Cerebellar nuclear complex (tissue), 1 donor: ENCODE results near the gene SLC66A1.

Source experiments
- DNase-seq, 2 experiments: peaks; one replicate each; lab custom pipeline; 2025; lab: John Stamatoyannopoulos, UW

SLC66A1 gene

GRCh38 chr1:19343617-19344350 is 31.7 kb downstream of the SLC66A1 start:
- DNase-seq: no peak

GRCh38 chr1:19344372-19344810 is 32.3 kb downstream of the SLC66A1 start:
- peak in 1 of 2 experiments; percentile 71 for DNase-seq

DNA sequence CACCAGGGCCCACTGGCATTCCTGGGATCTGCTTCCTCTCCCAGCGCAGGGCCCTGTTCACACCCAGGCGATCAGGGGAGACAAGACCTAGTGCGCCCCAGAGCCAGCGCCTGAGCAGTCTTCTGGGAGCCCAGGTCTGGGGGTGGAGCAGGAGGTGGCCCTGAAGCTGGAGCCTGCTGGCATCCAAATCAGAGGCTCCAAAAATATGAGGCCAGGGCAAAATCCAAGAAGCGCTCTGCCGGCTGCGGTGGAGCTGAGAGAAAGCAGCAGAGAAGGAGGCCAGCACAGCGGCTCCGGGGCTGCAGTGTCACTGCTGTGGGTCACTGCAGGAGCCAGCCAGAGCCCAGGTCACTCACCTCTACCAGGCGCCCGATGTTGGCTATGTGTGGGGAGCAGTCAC is 32.7 kb downstream of the SLC66A1 start:
- no peak for DNase-seq

GRCh38 chr1:19345391-19345790 is 33.3 kb downstream of the SLC66A1 start:
- peak in 1 of 2 experiments; percentile 21 for DNase-seq

DNA sequence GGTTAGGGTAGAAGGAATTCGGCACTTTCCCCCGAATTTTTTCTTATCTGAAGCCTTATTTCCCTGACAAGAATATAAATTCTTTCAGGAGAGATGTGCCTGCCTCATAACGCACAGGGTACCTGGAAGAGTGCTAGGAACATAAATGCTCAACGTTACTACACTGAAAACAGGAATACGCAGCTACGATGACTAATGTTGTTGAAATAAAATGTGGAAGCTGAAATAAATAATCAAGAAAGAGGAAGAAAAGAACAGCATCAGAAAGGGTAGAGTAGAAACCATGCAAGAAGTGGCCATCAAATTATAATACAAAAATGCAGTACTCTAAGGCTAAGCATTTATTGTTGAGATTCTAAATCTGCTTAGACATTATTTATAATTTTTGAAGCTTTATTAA is 33.9 kb downstream of the SLC66A1 start:
- no peak for DNase-seq

DNA sequence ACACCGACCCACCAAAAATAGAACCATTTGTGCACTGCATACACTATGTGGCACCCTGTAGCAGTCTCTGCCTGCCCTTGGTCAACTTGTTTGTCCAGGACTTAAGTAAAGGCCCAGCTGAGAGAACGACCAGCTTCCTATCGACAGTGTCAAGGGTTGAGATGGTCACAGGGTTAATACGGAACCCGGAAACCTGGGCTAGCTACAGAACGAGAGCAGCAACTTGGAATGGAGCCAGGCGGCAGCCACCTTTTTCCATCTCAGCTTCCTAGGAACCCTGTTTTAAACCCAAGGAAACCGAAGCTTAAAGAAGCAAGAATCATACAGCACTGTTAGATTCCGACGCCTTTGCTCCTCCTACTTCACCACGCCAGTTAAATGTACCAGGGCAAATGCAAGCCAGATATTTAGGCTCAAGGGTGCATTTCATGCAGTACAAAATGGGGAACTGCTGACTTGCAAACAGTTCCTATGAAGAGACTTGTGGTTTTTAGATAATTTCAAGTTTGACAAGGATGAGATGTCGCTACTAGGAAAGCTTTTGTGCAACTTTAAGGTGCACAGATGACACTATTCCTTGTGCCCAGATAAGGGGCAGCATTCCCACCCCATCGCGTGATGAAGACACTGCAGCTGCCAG is 35.5 kb downstream of the SLC66A1 start:
- no peak for DNase-seq

GRCh38 chr1:19348441-19349198 is 36.5 kb downstream of the SLC66A1 start:
- DNase-seq: no peak

- DNase-seq: no peak
Observed at GRCh38 chr1:19349999-19350398, 37.9 kb downstream of the SLC66A1 start.

- no peak for DNase-seq
Observed at GRCh38 chr1:19350566-19350965, 38.4 kb downstream of the SLC66A1 start.

DNA sequence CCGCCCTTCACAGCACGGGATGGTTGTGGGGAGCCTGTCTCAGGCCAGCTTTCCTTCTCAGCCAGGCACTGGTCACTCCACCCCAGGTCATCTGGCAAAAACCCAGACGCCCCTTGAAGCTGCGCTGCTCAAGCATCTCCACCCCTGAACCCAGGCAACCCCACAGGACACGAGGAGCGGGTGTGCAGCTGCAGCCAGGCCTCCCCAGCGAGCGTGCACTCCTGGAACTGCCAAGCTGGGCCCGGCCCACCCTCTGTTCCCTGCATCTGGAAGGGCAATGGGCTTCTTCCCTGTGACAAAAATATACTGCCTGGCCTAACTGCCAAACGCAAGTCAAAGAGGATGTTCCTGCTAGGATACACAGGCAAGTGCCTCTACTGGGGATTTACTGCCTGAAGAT is 39.7 kb downstream of the SLC66A1 start:
- no peak for DNase-seq

- no peak for DNase-seq
Observed at GRCh38 chr1:19352839-19353238, 40.7 kb downstream of the SLC66A1 start.

GRCh38 chr1:19353596-19353995 is 41.5 kb downstream of the SLC66A1 start:
- no peak for DNase-seq

- DNase-seq: no peak
Observed at GRCh38 chr1:19354531-19354981, 42.4 kb downstream of the SLC66A1 start.

DNA sequence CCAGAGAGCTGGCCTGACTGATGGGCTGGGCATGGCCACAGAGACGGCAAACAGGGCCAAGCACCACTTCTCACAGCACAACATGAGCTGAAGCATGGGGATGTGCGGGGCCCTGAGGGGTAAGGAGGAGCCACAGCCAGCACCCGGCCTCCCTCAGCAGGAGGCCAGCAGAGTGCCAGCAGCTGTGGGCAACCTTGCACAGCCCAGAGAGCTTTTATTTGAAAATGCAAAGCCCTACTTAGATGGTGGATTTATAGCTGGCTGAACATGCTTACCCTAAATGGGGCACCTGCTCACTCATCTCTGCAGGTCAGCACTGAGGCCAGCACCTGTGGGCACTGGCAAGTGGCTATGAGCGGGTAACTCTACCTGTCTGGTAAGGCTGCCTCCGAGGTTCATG is 44.1 kb downstream of the SLC66A1 start:
- no peak for DNase-seq

DNA sequence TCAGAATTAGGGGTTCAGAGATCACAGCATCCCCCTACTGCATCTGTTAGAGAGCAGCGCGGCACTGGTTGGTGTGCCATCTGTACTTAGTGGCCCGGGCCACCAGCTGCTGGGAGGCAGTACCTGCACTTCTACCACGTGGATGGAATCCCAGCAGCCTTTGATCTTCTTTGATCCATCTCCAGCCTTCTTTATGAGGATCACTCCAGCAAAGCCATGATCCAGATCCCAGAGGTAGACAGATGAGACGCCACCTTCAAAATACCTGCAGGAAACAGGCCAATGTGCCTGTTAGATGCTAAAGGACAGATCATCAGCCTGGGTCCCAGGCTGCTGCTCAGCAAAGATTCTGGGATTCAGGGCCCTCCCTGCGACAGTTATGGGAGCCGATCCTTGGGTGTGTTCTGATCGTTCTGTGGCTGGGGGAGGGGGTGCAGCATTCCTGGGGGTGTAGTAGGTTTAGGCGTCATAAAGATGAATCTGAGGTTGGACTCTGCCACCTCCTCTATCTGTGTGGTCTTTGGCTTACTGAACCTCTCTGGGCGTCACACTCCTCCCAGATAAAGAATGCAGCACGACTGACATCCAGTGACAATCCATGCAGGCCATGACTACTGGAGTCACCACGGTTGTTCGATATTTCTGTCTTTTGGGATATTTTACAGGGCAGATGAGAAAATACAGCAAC is 45.3 kb downstream of the SLC66A1 start:
- no peak for DNase-seq

- DNase-seq: no peak
Observed at GRCh38 chr1:19358710-19359109, 46.6 kb downstream of the SLC66A1 start.

- DNase-seq: no peak
Observed at GRCh38 chr1:19359357-19359756, 47.2 kb downstream of the SLC66A1 start.

DNA sequence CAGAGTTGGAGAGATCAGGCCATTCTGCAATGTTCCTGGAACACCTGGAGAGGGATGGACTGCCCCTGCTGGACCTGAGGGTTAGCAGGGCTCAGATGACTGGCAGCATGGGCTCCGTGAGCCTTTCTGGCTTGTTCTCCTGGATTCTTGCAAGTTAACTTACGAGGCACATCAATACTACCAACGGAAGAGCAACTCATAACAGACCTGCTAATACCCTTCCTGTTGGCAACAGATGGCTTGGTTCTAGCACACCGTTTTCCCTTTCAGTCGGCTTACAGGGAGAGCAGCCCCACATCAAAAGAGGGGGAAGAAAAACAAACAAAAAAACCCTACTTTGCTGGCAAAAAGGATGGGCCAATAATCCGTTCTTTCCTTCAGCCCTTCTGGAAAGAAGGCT is 47.9 kb downstream of the SLC66A1 start:
- no peak for DNase-seq

DNA sequence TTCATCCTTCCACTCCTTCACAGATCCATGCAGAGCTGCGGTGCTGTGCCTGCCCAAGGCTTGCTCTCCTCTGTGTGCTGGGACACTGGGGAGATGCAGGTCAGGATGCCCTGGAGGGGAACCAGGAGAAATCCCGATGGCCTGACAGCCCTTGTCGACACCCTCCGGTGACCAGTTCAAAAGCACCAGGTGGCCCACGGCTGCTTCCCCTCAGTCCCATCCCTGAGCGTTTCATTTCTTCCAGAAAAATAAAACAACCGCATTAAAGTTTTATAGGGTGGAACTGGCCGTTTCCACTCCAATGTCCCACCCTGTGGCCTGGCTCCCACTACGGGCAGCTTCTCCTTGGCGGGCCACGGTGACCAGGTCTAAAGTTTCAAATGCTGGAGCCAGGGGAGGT is 48.3 kb downstream of the SLC66A1 start:
- DNase-seq: no peak

GRCh38 chr1:19360843-19361610 is 48.9 kb downstream of the SLC66A1 start:
- no peak for DNase-seq

GRCh38 chr1:19361611-19362147 is 49.6 kb downstream of the SLC66A1 start:
- DNase-seq: no peak
